NCI-H1417 treated with DMSO at 0.1 percent for 48 hours (cell line): ENCODE data around the gene ZNF672.

Experiments
- DNase-seq: peaks from one replicate; lab custom pipeline; 2025; lab: John Stamatoyannopoulos, UW

ZNF672 gene

DNA sequence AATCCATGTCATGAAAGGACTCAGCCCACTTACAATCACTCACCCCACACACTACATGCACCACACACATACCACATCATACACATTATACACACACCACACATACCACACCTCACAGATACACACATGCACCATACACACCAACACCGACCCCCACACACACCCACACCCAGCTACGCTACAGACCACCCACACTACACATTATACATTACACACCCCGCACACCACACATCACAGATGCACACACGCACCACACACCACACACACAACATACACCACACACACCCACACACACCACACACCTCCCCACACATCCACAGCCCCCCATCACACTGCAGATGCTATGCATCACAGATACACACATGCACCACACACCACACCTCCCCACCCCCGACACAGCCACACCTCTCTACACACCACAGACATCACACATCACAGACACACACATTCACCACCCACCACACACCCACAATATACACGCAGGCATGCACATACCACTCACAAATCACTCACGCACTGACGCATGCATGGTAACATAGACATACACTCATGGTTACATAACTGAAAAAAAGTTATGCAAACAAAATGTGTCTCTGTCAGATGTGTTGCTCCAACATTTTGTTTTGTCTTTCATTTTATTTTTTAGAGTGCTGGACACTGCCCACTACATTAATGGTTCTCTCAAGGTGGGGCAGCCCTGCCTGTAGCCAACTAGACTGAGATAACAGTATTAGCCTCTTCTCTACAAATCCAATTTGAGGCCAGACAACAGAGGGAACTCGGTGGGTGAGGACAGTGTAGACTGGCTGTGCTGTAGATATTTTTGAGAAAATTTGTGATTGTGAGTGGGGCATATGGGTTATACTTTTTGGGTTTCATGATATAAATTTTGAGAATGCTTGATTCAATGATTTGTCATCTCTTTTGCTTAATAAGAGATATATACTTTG lies 52.8 kb downstream of the ZNF672 start:
- no peak for DNase-seq

- no peak for DNase-seq
These were observed 53.7 kb downstream of the ZNF672 start for GRCh38 chr1:248891758-248892157.

DNA sequence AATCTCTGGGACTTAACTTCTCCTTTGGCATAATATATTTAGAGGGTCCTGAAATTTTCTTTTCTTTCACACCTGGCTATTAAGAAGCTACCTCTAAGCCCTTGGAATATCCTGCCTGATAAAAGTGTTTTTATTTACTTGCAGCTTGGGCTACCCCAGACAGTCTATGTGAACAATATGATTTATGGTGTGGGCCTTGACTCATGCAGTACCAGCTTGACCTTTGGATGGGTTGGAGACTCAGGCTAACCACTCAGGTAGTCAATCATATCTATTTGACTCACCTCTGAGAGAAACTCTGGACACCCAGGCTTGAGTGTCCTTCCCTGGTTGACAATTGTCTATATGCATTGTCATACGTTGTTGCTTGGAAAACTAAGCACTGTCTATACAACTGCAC lies 54.6 kb downstream of the ZNF672 start:
- no peak for DNase-seq

- no peak for DNase-seq
These were observed 56.8 kb downstream of the ZNF672 start for GRCh38 chr1:248894837-248895236.

DNA sequence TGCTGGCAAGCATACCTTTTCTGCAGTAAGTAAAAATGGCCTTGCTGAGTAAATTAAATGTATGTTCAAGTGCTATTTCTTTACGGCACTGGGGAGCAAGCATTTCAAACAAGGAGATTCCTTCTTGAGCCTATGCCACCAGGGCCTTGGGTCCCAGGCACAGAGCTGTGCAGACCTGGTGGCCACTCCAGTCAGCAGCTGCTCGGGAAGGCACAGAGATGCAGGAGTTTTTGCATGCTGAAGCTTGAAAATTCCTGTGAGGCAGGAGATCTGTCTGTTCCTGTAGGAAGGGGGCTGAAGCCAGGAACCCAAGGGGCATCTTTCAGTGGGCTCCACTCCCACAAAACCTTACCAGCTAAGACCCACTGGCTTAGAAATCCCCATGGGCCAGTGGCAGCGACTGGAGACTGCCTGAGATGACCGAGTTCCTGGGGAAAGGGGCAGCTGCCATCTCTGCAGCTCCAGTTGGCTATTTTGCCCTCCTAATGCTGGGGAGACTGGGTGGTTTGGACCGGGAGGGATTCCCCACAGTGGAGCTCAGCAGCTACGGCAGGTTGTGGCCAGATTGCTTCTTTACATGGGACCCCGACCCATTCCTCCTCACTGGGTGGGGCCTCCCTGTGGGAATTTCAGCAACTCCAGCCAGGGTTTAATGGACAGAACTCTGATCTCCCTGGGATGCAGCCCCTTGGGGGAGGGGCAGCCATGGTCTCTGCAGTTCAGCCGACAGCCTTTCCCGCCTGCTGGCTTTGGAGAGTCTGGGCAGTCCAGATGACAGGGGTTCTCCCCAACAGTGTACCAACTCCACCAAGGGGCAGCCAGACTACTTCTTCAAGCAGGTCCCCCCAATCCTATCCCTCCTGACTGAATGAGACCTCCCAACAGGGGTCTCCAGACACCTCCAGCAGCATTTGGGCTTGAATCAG lies 59.7 kb downstream of the ZNF672 start:
- no peak for DNase-seq
